ENCODE results near the gene CCNY.

DNA sequence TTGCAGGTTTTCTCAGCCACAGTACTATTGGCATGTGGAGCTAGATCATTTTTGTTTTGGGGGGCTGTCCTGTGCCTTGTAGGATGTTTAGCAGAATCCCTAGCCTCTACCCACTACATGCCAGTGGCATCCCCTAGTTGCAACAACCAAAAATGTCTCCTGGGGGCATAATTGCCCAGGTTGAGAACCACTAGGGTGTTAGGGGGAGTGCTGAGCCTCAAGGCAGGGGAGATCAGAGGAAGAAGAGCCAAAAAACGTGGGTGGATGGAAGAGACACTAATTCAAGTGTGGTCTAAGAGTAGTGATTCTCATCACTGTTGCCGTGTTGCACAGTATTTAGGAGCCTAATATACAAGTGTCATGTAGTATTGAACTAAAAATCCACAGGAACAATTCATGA, 31.7 kb upstream of the CCNY start:
- TF ChIP-seq, protein P1, sequence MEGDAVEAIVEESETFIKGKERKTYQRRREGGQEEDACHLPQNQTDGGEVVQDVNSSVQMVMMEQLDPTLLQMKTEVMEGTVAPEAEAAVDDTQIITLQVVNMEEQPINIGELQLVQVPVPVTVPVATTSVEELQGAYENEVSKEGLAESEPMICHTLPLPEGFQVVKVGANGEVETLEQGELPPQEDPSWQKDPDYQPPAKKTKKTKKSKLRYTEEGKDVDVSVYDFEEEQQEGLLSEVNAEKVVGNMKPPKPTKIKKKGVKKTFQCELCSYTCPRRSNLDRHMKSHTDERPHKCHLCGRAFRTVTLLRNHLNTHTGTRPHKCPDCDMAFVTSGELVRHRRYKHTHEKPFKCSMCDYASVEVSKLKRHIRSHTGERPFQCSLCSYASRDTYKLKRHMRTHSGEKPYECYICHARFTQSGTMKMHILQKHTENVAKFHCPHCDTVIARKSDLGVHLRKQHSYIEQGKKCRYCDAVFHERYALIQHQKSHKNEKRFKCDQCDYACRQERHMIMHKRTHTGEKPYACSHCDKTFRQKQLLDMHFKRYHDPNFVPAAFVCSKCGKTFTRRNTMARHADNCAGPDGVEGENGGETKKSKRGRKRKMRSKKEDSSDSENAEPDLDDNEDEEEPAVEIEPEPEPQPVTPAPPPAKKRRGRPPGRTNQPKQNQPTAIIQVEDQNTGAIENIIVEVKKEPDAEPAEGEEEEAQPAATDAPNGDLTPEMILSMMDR (IDR thresholded peaks at IDR 0.05), result no peak
- TF ChIP-seq POLR2A (IDR thresholded peaks at IDR 0.05), result no peak

All from Peyer's patch (tissue), 4 donors.